ENCODE results near the gene DUXB.
A peak's percentile ranks its signal among the peaks of the same experiment; 100 is the strongest.

The DUXB gene

GRCh38 chr16:75660321-75660720 is 40.9 kb downstream of the DUXB start:
- DNase-seq = no peak

GRCh38 chr16:75658175-75658574 is 43.1 kb downstream of the DUXB start:
- no peak for DNase-seq

GRCh38 chr16:75653922-75654321 is 47.3 kb downstream of the DUXB start:
- no peak for DNase-seq

- peak; percentile 89 for DNase-seq
Measured at GRCh38 chr16:75648265-75649076, 52.8 kb downstream of the DUXB start.

GRCh38 chr16:75647492-75648264 is 53.6 kb downstream of the DUXB start, which contains the start of the genes KARS1 and TERF2IP:
Gene KARS1 (minus strand): TSS chr16:75647665. CDS start chr16:75647639, 26 bp downstream.
Gene TERF2IP (plus strand): TSS chr16:75647773. CDS start chr16:75647883, 110 bp downstream.
- DNase-seq = peak; percentile 97

GRCh38 chr16:75647112-75647491 is 54.2 kb downstream of the DUXB start:
- DNase-seq = no peak

- DNase-seq = no peak
Measured at GRCh38 chr16:75644240-75645012, 56.8 kb downstream of the DUXB start.
